Kidney tubule cell (primary cell): ENCODE results near the gene DAP.
"Not testable (repeated sequence)": the region's sequence is repeated elsewhere in the genome, so short reads cannot be mapped to it uniquely, and the experiment has no call there.

Experiments used
- DNase-seq: peaks from one replicate; pipeline ENCODE4 v3.0.0-alpha.2; 2018; ENCODE audit warnings: low spot score

DAP gene

GRCh38 chr5:10653043-10653442 is 108.0 kb downstream of the DAP start:
- no peak for DNase-seq

DNA sequence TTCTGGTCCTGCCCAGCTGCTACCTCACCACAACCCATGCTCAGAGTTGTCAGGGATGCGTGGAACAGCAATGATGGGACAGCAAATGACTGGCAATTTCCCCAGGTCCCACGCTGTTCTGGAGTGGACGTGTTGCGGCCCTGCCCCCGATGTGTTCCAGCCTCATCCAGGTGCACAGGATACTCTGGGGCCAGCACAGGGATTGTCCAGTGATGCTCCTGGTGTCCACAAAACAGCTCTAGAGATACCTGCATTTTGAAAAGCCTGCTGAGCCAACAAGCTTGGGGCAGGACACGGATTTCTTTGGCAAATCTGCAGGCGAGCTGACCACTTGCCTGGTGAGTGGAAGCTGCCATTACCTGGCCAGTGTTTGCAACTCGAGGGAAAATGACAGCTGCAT is 108.4 kb downstream of the DAP start:
- no peak for DNase-seq

- DNase-seq: no peak
These were observed 108.9 kb downstream of the DAP start for GRCh38 chr5:10652151-10652550.

DNA sequence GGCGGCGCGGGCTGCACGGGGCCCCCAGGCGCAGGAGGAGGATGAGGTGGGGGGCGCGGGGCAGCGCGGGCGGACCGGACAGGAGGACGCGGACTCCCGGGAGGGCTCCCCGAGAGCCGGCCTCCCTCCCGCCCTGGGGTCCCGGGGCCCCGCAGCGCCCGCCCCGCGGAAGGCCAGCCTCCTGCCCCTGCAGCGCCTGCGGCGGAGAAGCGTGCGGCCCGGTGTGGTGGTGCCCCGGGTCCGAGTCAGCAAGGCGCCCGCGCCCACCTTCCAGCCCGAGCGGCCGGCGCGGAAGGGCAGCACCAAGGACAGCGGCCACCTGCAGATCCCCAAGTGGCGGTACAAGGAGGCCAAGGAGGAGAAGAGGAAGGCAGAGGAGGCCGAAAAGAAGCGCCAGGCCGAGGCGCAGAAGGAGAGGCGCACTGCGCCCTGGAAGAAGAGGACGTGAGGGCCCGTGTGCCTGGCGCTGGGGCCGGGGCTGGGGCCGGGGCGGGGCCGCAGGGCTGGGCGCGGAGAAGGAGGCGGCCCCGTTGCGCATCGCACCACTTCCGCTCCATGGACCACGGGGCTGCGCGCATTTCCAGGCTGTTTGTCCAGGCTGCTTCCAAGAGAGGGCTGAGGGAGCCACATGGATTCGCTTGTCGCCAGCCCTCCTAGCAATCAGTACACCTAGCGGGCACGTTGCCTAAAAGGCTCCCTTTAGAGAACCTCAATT is 111.2 kb downstream of the DAP start:
- DNase-seq: no peak

DNA sequence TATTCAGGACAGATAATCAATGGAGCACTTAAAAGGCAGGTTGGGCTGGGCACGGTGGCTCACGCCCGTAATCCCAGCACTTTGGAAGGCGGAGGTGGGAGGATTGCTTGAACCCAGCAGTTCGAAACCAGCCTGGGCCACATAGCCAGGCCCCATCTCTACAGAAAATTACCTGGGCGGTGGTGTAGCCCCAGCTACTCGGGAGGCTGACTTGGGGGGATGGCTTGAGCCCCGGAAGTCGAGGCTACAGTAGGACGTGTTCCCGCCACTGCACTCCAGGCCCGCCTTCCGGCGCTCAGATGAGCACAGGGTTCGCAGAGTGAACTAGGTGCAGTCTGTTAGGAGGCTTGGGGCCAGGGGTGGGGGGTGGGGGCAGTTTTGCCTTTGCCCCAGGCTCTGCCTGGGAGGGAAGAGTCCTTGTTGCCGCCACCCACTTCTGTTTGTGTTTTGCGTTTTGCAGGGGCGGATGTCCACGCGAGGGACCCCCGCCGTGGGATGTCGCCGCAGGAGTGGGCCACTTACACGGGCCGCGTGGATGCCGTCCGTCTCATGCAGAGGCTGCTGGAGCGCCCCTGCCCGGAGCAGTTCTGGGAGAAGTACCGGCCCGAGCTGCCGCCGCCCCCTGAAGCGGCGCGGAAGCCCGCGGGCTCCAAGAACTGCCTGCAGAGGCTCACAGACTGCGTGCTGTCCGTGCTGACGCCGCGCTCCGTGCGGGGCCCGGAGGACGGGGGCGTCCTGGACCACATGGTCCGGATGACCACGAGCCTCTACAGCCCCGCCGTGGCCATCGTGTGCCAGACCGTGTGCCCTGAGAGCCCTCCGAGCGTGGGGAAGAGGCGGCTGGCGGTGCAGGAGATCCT is 112.0 kb downstream of the DAP start:
- DNase-seq: no peak

DNA sequence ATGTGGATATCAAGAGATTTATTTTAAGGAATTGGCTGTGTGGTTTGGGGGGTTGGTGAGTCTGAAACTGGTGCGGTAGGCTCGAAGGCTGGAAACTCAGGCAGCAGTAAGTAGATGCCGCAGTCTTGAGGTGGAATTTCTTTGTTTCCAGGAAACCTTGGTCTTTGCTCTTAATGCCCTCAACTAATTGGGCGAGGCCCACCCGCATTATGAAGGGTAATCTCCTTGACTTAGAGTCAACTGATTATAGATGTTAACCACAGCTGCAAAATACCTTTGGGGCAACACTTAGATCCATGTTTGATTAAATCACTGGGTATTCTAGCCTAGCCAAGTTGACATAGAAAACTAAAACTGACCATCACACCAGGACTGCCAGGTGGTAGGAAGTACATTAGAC is 113.4 kb downstream of the DAP start:
- no peak for DNase-seq

DNA sequence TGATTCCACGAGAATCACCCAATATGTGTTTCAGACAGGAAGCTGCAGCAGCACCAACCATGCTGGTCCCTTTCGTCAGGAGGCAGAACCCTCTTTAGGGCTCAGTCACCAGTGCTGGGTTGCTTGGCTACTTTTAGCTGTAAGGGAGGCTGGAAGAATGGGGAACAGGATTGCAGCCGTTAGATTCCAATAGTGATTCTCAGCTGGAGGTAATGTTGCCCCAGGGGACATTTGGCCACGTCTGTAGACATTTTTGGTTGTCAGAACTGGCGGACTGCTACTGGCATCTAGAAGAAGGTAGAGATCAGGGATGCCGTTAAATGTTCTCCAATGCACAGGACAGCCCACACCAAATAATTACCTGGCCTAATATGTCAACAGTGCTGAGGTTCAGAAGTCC is 115.4 kb downstream of the DAP start:
- DNase-seq: no peak

- peak; percentile 36 for DNase-seq
These were observed 115.9 kb downstream of the DAP start for GRCh38 chr5:10645146-10645545.

- DNase-seq: no peak
These were observed 116.8 kb downstream of the DAP start for GRCh38 chr5:10644192-10644591.

- DNase-seq: no peak
These were observed 118.7 kb downstream of the DAP start for GRCh38 chr5:10642367-10642766.

DNA sequence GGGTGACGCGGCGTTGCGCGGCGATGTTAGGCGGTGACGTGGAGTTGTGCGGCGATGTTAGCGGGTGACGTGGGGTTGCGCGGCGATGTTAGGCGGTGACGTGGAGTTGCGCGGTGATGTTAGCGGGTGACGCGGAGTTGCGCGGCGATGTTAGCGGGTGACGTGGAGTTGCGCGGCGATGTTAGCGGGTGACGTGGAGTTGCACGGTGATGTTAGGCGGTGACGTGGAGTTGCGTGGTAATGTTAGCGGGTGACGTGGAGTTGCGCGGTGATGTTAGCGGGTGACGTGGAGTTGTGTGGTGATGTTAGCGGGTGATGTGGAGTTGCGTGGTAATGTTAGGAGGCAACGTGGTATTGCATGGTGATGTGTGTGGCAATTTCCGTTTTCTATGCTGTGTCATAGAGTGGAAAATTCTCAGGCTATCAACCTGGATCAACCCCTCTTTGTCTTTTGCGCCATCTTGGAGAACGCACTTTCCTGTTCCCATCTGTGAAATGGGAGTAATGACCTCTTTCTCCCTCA is 121.1 kb downstream of the DAP start:
- DNase-seq: no peak

DNA sequence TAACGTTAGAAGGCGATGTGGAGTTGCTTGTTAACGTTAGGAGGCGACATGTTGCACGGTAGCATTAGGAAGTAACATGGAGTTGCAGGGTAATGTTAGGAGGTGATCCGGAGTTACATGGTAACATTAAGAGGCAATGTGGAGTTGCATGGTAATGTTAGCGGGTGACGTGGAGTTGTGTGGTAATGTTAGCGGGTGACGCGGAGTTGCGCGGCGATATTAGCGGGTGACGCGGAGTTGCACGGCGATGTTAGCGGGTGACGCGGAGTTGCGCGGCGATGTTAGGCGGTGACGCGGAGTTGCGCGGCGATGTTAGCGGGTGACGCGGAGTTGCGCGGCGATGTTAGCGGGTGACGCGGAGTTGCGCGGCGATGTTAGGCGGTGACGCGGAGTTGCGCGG is 122.3 kb downstream of the DAP start:
- not testable (repeated sequence) for DNase-seq

DNA sequence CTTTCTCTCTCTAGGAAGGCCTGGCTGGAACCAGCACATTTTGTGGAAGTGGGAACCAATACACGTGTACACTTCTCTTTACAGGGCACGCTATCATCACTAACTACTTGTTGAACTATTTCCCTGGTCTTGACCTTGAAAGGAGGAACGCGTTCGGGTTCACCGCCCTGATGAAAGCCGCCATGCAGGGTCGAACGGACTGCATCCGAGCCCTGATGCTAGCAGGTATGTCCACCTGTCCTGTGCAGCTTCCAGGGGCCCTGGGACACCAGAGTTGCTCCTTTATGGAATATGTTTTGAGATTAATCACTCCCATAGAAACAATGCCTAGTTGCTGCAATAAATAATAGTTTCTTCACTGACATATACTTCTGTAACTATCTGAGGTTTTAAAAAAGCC is 123.1 kb downstream of the DAP start:
- no peak for DNase-seq

- DNase-seq: no peak
These were observed 124.5 kb downstream of the DAP start for GRCh38 chr5:10636363-10637142.

DNA sequence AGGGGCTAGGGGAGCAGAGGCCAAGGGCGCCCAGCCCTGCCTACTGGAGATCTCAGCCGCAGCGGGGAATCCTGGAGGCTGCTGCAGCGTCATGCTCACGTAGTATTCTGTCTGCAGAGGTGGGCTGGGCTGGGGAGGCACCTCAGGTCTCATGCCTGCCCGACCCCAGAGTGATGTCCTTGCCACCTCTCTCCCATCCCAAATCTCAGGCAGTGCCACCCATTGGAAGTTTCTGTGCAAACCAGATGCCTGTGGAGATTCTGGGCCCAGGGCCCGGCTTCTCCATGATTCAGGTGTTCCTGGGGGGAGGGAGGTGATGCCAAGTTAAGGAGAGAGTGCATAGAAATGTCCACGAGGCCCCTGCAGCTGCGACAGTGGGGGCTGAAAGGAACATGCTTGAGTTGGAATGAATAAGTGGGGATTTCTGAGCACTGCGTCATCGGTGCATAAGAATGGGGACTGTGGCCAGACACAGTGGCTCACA is 125.1 kb downstream of the DAP start:
- peak; percentile 71 for DNase-seq

- peak; percentile 86 for DNase-seq
These were observed 125.7 kb downstream of the DAP start for GRCh38 chr5:10635257-10635866.

DNA sequence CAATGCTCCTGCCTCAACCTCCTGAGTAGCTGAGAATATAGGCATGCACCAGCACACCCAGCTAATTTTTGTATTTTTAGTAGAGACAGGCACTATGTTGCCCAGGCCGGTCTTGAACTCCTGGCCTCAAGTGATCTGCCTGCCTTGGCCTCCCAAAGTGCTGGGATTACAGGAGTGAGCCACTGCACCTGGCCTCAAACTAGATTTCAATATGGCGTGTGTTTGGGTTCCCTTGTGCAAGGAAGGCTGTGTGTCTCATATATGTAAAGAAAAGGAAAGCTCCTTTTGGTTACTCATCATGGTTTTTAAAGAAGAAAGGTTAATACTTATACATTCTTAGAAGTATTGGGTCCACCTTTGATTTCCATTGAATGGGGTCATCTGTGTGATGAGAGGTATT is 126.5 kb downstream of the DAP start:
- no peak for DNase-seq

DNA sequence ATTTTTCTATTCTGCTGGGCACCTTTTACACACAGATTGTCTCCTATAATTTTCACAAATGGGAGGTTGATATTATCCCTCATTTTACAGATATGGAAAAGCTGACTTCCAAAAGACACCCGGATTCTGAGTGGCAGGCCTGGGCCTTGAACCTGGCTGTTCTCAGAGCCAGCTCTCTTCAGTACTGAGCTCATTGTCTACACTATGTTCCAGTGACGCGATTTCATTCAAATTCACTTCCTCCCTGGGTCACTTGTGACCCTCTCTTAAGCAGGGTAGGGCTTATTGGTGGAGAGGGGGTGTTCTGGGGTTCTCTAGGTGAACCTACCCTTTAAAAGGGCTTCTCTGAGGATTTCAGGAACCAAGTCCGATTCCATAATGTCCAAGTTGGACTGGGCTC is 127.0 kb downstream of the DAP start:
- no peak for DNase-seq

GRCh38 chr5:10633271-10634049 is 127.6 kb downstream of the DAP start:
- DNase-seq: no peak

- DNase-seq: peak; percentile 75
These were observed 128.8 kb downstream of the DAP start for GRCh38 chr5:10632110-10632761.
